ENCODE data around the gene OGFOD3.

DNA sequence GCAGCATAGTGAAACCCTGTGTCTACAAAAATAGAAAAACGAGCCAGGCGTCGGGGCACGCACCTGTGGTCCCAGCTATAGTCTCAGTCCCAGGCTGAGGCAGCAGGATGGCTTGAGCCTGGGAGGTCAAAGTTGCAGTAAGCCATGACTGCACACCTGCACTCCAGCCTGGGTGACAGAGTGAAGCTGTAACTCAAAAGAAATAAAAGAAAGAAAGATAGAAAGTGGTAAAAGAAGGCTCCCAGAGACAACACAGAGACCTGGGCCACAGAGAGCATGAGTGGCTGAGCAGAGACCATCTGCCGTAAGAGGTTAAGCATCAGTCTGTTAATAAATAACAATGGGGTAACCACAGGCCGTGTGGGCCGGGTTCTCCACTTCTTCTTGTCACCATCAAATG is 15.5 kb downstream of the OGFOD3 start:
- TF ChIP-seq, protein P1, sequence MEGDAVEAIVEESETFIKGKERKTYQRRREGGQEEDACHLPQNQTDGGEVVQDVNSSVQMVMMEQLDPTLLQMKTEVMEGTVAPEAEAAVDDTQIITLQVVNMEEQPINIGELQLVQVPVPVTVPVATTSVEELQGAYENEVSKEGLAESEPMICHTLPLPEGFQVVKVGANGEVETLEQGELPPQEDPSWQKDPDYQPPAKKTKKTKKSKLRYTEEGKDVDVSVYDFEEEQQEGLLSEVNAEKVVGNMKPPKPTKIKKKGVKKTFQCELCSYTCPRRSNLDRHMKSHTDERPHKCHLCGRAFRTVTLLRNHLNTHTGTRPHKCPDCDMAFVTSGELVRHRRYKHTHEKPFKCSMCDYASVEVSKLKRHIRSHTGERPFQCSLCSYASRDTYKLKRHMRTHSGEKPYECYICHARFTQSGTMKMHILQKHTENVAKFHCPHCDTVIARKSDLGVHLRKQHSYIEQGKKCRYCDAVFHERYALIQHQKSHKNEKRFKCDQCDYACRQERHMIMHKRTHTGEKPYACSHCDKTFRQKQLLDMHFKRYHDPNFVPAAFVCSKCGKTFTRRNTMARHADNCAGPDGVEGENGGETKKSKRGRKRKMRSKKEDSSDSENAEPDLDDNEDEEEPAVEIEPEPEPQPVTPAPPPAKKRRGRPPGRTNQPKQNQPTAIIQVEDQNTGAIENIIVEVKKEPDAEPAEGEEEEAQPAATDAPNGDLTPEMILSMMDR (conservative IDR thresholded peaks at IDR 0.05): no peak
- TF ChIP-seq EZH2 (IDR thresholded peaks at IDR 0.05; ENCODE audit: low read depth): no peak

All from PC-9 (cell line).